Measurements from ENCODE around the gene MAGEB17.

The MAGEB17 gene

GRCh38 chrX:16212436-16212835, 45.2 kb downstream of the MAGEB17 start:
- DNase-seq: no peak

- DNase-seq: no peak
These were observed 46.7 kb downstream of the MAGEB17 start for GRCh38 chrX:16213961-16214360.

GRCh38 chrX:16215660-16216059, 48.4 kb downstream of the MAGEB17 start:
- no peak for DNase-seq

Data from activated CD4-positive, alpha-beta T cell treated with anti-CD3 and anti-CD28 coated beads, Interleukin-2, amount 50 U/mL, for 16 hours (primary cell).